Heart left ventricle (tissue), 16 donors: ENCODE data around the gene RCBTB2. TPM values are rescaled to one million over a fixed set of nuclear protein-coding genes. Genes with fewer than 3 reads are reported as not detected.
"Not testable (repeated sequence)": the region's sequence is repeated elsewhere in the genome, so short reads cannot be mapped to it uniquely, and the experiment has no call there.

Experiments used
- ATAC-seq, 4 donors: fragments of 200-7000 bp; cut with Tn5 transposase; one replicate each; pipeline ENCODE4 v1.9.1; 2020 to 2022; ENCODE audit warnings: moderate library complexity in 4 of 4, mild to moderate bottlenecking in 3 of 4, moderate number of reproducible peaks in 1 of 4
- DNase-seq, 5 donors: peaks; one replicate each; pipeline ENCODE4 v3.0.0-alpha.2; 2020
- H3K27ac ChIP-seq, 12 donors: fragments of 200-600 bp; sonication (generic) in 4 of 12; one replicate each; pipeline versions ENCODE4 v1.5.0 to v1.8.0; 2016 to 2022; ENCODE audit warnings: mild to moderate bottlenecking in 2 of 12
- H3K27me3 ChIP-seq, 9 donors: fragments of 200-600 bp; sonication (generic) in 2 of 9; one replicate each; pipeline versions ENCODE4 v1.5.1 to v1.8.0; 2016 to 2022; ENCODE audit warnings: mild to moderate bottlenecking in 3 of 9
- H3K36me3 ChIP-seq, 9 donors: fragments of 200-600 bp; sonication (generic) in 2 of 9; one replicate each; pipeline versions ENCODE4 v1.5.0 to v1.8.0; 2018 to 2022; ENCODE audit warnings: mild to moderate bottlenecking in 2 of 9
- H3K4me1 ChIP-seq, 12 donors: fragments of 200-600 bp; sonication (generic) in 4 of 12; one replicate each; pipeline versions ENCODE4 v1.5.0 to v1.8.0; 2016 to 2022; ENCODE audit warnings: mild to moderate bottlenecking in 3 of 12
- H3K4me3 ChIP-seq, 12 donors: fragments of 200-600 bp; sonication (generic) in 4 of 12; one replicate each; pipeline versions ENCODE4 v1.5.0 to v1.8.0; 2017 to 2022; ENCODE audit warnings: mild to moderate bottlenecking in 9 of 12, moderate library complexity in 4 of 12
- H3K9me3 ChIP-seq, 12 donors: fragments of 200-600 bp; sonication (generic) in 4 of 12; one replicate each; pipeline versions ENCODE4 v1.5.0 to v1.8.0; 2016 to 2022; ENCODE audit warnings: mild to moderate bottlenecking in 1 of 12
- POLR2A ChIP-seq, 2 donors: fragments of 450-650 bp; IDR thresholded peaks; one replicate each; pipeline ENCODE4 v1.6.1; 2017; ENCODE audit warnings: antibody characterized with exemption in 2 of 2, mild to moderate bottlenecking in 2 of 2, moderate library complexity in 2 of 2
- WGBS, 4 donors: extraction: QIAGEN DNeasy Blood & Tissue Kit in 2 of 4; methylation state at CpG; one replicate each; pipeline versions ENCODE4 v1.1.5 to v1.1.7; 2013 to 2018; 5-methylcytosine and 5-hydroxymethylcytosine counted together
- intact Hi-C, 10 donors: fragments of 100-400 bp; cut with DNase I; formaldehyde crosslinking; loops; one replicate each; pipeline versions ENCODE4 v1.11.1 to v1.14.2; 2022
- polyA plus RNA-seq, 2 donors: library from polyadenylated mRNA; stranded (reverse); fragments of 200-250 nt; gene quantifications; one replicate each; pipeline ENCODE4 v1.2.3, GENCODE V29; 2013
- total RNA-seq, 9 donors: library from RNA; depleted of rRNA in 2 of 9; stranded (reverse); fragments of >200 nt in 2 of 9; fragmentation: NEBNext Ultra II Directional in 3 of 9; extraction: Animal tissue kit (Norgen Biotek cat#: 25700) in 3 of 9; gene quantifications; one replicate each; pipeline versions ENCODE4 v1.1.0 to v1.2.4, GENCODE V29; 2016 to 2023
- TF ChIP-seq, protein P1 (sequence below), 12 donors: fragments of 200-600 bp; sonication (generic) in 4 of 12; IDR thresholded peaks; one replicate each; pipeline versions ENCODE4 v1.5.0 to v1.8.0; 2018 to 2022; ENCODE audit warnings: antibody characterized with exemption in 12 of 12, mild to moderate bottlenecking in 5 of 12
- donor health status: ischemic (EF 13 %, LVEDD 7.1; RV severe dilation, severe dysfunction).
- donor health status: healthy with polysubstance abuse.
- donor health status: DM: no; HTN: yes; CAD: no.
- donor health status: DM: no; HTN: no; CAD: no.
- donor health status: ischemic (EF 25% LVEDD 6.9; RV normal size, moderate dysfunction).
- donor health status: ischemic (EF 25% LVEDD 5.7; RV mildly dilated, moderate dysfunction).
- donor health status: healthy.
- donor health status: DM: yes; HTN: yes; CAD: no.
- donor health status: ischemic (EF 35%, LVEDD 5.7; RV mildly dilated, moderate dysfunction).
- donor health status: nonischemic (EF 11% LVEDD 7.7; RV severe dilation, severe dysfunction).
- donor health status: DM: yes; HTN: yes; CAD: no.
- donor health status: PGD.
- donor health status: ischemic (EF 29% LVEDD 5.4; RV normal size, mild dysfunction).
- donor health status: nonischemic (EF 23%, LVEDD 6.1; RV moderate dilation, normal function).

The RCBTB2 gene
- total and polyA plus RNA-seq, 11 donors: 5.9 to 16.2 (median 11.5) TPM

DNA sequence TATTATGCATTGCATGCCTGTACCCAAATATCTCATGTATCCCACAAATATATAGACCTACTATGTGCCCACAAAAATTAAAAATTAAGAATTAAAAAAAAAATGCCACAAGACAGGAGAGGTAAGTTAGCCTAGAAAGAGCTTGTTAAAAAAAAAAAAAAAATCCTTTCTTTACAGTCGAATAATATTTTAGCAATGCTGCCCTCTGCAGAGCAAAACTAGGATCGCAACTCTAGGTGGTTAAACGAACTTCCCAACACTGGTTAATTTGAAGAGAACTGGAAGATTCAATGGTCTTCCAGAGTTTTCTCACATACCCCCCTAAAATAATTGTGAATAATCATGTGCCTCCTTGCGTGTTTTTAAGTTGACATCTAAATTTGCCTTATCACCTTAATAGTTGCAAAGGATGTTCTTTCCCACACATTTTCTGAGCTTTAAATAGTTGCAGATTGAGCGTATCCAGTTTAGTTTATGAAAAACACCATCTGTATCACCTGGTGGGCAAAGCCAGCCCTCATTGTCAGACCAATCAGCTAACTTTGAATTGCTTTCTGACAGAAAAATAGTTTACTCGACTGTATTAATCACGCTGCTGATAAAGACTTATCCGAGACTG is 47.4 kb upstream of the RCBTB2 start:
- Histone ChIP-seq H3K4me3 (no peak overlapping the region), H3K27me3 (no peaks in the 10 kb centered on the region), H3K9me3 (no peaks in the 10 kb centered on the region), H3K4me1 (peaks cover 0 to 68% (median 25%) of the 10 kb centered on the region in 12 donors), H3K27ac (peak overlapping the region in 4 of 12 donors; percentile 1 to 93 (median 37)), H3K36me3 (no peaks in the 10 kb centered on the region)
- WGBS, 4 donors: 41 to 46% (median 43%) methylated on average over 8 of the region's 8 CpGs
- DNase-seq: peak in 4 of 5 donors; percentile 59 to 77 (median 68)
- TF ChIP-seq, protein P1, sequence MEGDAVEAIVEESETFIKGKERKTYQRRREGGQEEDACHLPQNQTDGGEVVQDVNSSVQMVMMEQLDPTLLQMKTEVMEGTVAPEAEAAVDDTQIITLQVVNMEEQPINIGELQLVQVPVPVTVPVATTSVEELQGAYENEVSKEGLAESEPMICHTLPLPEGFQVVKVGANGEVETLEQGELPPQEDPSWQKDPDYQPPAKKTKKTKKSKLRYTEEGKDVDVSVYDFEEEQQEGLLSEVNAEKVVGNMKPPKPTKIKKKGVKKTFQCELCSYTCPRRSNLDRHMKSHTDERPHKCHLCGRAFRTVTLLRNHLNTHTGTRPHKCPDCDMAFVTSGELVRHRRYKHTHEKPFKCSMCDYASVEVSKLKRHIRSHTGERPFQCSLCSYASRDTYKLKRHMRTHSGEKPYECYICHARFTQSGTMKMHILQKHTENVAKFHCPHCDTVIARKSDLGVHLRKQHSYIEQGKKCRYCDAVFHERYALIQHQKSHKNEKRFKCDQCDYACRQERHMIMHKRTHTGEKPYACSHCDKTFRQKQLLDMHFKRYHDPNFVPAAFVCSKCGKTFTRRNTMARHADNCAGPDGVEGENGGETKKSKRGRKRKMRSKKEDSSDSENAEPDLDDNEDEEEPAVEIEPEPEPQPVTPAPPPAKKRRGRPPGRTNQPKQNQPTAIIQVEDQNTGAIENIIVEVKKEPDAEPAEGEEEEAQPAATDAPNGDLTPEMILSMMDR (IDR thresholded peaks at IDR 0.05): peak; percentile 55 to 88 (median 82)
- no peak for TF ChIP-seq POLR2A (IDR thresholded peaks at IDR 0.05)
- intact Hi-C loops: loop anchor here (1.0 to 10.0 kb wide), 9 partner anchors 145 to 485 kb away; partner anchors contain the start of genes ITM2B (in 2 of the 10) and MED4 (in 2 of the 10)
- peak; percentile 29 to 56 (median 44) for ATAC-seq

DNA sequence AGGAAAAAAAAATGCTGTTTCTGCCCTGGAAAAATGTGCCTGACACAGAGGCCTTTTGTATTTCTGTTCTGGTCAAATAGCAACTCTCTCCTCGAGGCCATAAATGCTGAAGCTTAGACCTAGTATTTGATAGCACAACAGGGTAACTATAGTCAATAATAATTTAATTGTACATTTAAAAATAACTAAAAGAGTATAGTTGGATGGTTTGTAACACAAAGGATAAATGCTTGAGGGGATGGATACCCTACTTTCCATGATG is 47.0 kb upstream of the RCBTB2 start:
- not testable (repeated sequence) for H3K27me3 ChIP-seq, H3K9me3 ChIP-seq, ATAC-seq, DNase-seq, H3K4me3 ChIP-seq, H3K36me3 ChIP-seq
- Histone ChIP-seq H3K4me1 (peaks cover 0 to 68% (median 21%) of the 10 kb centered on the region in 12 donors), H3K27ac (peak overlapping the region in 6 of 12 donors; percentile 1 to 93 (median 38))
- WGBS, 4 donors: 93% methylated on average over 1 of the region's 1 CpG
- intact Hi-C loops: loop anchor here (1.0 to 10.0 kb wide), 14 partner anchors 48 to 485 kb away; partner anchors contain the start of genes ITM2B (in 5 of the 10), MED4 (in 3 of the 10) and RCBTB2 (in 1 of the 10)

DNA sequence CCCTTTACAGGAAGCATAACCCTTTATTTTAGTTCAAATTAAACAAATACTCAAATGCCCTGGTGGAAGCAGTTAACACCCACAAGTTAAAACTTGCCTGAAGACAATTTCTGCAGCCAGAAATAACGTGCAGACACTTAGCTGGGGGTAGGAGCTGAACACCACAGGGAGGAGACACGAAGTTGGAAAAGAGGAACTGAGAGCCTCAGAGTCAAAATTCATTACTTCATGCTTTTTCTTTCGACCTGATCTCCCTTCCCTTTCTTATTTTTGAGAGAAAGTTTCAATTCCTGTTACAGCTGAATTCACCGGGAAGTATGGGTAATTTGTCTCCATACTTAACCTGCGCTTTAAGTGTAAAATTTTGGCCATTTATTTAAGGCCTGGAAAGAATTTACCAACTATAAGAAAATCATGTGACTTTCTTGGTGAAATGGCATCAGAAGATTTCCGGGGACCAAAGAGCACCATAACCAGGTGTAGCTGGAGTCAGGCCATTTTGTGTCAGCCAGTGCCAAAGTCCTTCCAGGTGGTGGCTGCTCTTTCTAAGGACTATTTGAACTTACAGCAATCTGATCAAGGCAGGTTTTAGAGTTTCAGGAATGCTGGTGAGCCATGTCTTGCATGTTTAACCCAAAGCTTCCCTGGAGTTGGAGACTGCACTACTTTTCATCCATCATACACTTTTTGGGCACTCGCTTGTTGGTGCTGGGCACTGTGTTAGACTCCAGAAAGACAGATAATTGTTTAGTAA is 46.5 kb upstream of the RCBTB2 start:
- intact Hi-C loops: loop anchor here (2.0 to 10.0 kb wide), 10 partner anchors 47 to 485 kb away; partner anchors contain the start of genes ITM2B (in 3 of the 10), MED4 (in 1 of the 10) and RCBTB2 (in 1 of the 10)
- TF ChIP-seq, protein P1 (IDR thresholded peaks at IDR 0.05): no peak
- TF ChIP-seq POLR2A (IDR thresholded peaks at IDR 0.05): no peak
- H3K9me3 ChIP-seq: no peaks in the 10 kb centered on the region
- peaks cover 0 to 68% (median 16%) of the 10 kb centered on the region in 12 donors for H3K4me1 ChIP-seq
- DNase-seq (no peak), ATAC-seq (peak; percentile 33 to 74 (median 47))
- H3K27ac ChIP-seq: peak overlapping the region in 6 of 12 donors; percentile 1 to 93 (median 38)
- H3K36me3 ChIP-seq: no peaks in the 10 kb centered on the region
- H3K27me3 ChIP-seq: no peaks in the 10 kb centered on the region
- no peak overlapping the region for H3K4me3 ChIP-seq
- WGBS, 4 donors: 68 to 73% (median 70%) methylated on average over 7 of the region's 7 CpGs

DNA sequence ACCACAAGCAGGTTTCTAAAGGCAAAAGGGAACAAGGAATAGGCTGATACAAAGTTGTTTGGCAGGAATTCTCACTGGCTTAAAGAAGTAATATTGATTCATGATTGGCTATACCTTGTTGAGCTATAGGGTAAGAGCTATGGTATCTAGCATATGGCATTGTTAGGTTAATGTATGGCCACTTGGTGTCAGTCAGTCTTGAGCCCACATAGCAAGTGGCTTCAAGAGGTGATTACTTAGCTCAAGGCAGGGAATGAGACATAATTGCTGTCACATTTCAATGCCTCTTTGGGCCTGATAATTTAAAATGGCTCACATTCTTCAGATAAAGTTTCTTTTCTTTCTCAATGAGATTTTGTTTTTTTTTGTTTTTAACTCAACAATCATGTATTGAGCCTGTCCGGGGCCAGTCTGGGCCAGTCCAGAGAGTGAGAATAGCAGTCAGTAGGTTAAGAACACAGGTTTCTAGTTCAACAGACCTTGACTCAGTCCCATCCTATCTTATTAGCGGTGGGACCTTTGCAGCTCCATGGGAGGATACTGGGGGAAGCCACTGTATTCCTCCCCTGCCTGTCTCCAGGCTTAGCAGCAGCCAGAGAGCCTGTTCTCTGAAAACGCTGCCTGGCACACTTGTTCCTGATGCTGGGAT is 45.8 kb upstream of the RCBTB2 start:
- ATAC-seq: peak in 2 of 4 donors; percentile 2 to 12
- TF ChIP-seq, protein P1 (IDR thresholded peaks at IDR 0.05): no peak
- TF ChIP-seq POLR2A (IDR thresholded peaks at IDR 0.05): no peak
- Histone ChIP-seq H3K27me3 (no peaks in the 10 kb centered on the region), H3K4me3 (no peak overlapping the region), H3K36me3 (no peaks in the 10 kb centered on the region), H3K9me3 (no peaks in the 10 kb centered on the region), H3K27ac (peak overlapping the region in 5 of 12 donors; percentile 1 to 93 (median 38)), H3K4me1 (peaks cover 0 to 66% (median 14%) of the 10 kb centered on the region in 12 donors)
- 57 to 80% (median 72%) methylated on average over 3 of the region's 3 CpGs for WGBS, 4 donors
- intact Hi-C loops: loop anchor here (1.0 to 10.0 kb wide), 11 partner anchors 46 to 484 kb away; partner anchors contain the start of genes ITM2B (in 3 of the 10), MED4 (in 1 of the 10) and RCBTB2 (in 1 of the 10)
- DNase-seq: peak in 1 of 5 donors; percentile 46
